ENCODE data around the gene MUC16. TPM values are rescaled to one million over a fixed set of nuclear protein-coding genes. Genes with fewer than 3 reads are reported as not detected.

Gene MUC16
- total and polyA plus RNA-seq, 2 of the 13 experiments (the other 11 are each of a cell fraction or from before 2014, with no cell fraction given): not detected

DNA sequence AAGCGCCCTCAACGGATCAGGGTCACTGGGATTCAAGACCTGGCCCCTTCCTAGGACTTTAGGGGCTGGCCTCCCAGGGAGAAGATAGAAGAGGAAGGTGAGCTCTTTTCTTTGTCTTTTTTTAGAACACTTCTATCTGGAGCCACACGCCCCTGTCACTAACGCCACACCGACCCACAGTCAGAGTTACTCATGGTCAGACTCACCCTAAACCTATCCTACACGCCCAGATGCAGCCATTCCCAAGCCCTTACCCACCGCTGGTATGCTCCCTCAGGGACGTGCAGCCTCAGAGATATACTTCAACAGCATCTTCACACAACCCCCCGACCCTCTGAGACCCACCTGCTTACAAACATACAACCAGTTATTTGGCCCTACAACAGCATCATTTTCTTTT, 29.9 kb upstream of the MUC16 start (continued):
- TF ChIP-seq, protein P1, sequence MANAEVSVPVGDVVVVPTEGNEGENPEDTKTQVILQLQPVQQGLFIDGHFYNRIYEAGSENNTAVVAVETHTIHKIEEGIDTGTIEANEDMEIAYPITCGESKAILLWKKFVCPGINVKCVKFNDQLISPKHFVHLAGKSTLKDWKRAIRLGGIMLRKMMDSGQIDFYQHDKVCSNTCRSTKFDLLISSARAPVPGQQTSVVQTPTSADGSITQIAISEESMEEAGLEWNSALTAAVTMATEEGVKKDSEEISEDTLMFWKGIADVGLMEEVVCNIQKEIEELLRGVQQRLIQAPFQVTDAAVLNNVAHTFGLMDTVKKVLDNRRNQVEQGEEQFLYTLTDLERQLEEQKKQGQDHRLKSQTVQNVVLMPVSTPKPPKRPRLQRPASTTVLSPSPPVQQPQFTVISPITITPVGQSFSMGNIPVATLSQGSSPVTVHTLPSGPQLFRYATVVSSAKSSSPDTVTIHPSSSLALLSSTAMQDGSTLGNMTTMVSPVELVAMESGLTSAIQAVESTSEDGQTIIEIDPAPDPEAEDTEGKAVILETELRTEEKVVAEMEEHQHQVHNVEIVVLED (CRISPR knock-in tag; IDR thresholded peaks at IDR 0.05; ENCODE audit: borderline replicate concordance): no peak
- TF ChIP-seq RBFOX2 (IDR thresholded peaks at IDR 0.05; ENCODE audit: low read depth, low read length): no peak
- TF ChIP-seq ZNF446 (CRISPR knock-in tag; IDR thresholded peaks at IDR 0.05): no peak
- no peak for TF ChIP-seq ZNF558 (CRISPR knock-in tag; IDR thresholded peaks at IDR 0.05; ENCODE audit: borderline replicate concordance)
- no peak for TF ChIP-seq FOXM1 (CRISPR knock-in tag; IDR thresholded peaks at IDR 0.05)
- TF ChIP-seq NFE2L2 (IDR thresholded peaks at IDR 0.05; ENCODE audit: low read length): no peak
- no peak for TF ChIP-seq EED (CRISPR knock-in tag; IDR thresholded peaks at IDR 0.05)
- TF ChIP-seq ZNF75D (CRISPR knock-in tag; IDR thresholded peaks at IDR 0.05; ENCODE audit: borderline replicate concordance): no peak

DNA sequence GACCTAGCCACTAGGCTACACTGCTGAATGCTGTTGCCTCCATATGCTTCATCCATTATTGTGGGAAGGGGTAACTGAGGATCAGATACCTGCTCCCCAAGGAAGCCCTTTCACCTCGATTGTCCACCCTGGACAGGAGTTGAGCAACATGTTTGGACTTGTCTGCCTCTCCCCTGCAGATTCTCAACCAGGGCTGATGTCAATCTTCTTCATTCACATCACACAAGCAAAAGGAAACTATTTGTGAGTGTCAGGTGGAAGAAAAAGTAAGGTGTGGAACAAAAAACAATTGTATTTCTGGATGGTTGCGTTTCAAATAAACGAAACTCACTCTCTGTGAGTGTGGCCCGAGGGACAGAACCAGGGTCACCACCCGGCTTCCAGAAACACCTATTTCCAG, 29.5 kb upstream of the MUC16 start:
- Histone ChIP-seq H3K27ac (ENCODE audit: extremely low read length, insufficient read depth, low read length) (no peak overlapping the region), H3K79me2 (ENCODE audit: insufficient read depth, low read length) (no peaks in the 10 kb centered on the region), H3K9me3 (ENCODE audit: low read length) (no peaks in the 10 kb centered on the region), H3K4me2 (ENCODE audit: low read depth, low read length) (peak overlapping the region; percentile 8; the same call in 1 of the 2 replicates), H2AFZ (ENCODE audit: low read length) (peak overlapping the region; percentile 73), H3K9ac (ENCODE audit: insufficient read depth, low read depth, low read length) (no peak overlapping the region), H3K27me3 (ENCODE audit: control insufficient read depth in 1 of 2, insufficient read depth in 2 of 2, low read length in 2 of 2) (no peaks in the 10 kb centered on the region), H3K4me3 (replicated peaks in 1 of 3; ENCODE audit: insufficient read depth in 1 of 3, low read depth in 2 of 3, low read length in 3 of 3) (no peak overlapping the region), H3K36me3 (replicated peaks in 1 of 2; ENCODE audit: control insufficient read depth in 1 of 2, insufficient read depth in 2 of 2, low read length in 2 of 2) (no peaks in the 10 kb centered on the region), H4K20me1 (ENCODE audit: insufficient read depth, low read length) (no peaks in the 10 kb centered on the region), H3K4me1 (ENCODE audit: insufficient read depth, low read length) (peaks cover 6% of the 10 kb centered on the region; the same call in 1 of the 2 replicates)
- DNase-seq (ENCODE audit: low spot score) (no peak), ATAC-seq (no peak), FAIRE-seq (no peak)
- WGBS (ENCODE audit: low lambda C conversion rate): 4% methylated on average over 5 of the region's 5 CpGs
- CTCF ChIA-PET (ENCODE audit: low intra/inter-chr PET ratio, low total read pairs): no interaction called here
- intact Hi-C loops (cut with micrococcal nuclease; ENCODE audit: unreplicated experiment): no loop called here
- no TSS peak for BruUV-seq (replicated peaks)
- POLR2A ChIA-PET: no interaction called here
- TF ChIP-seq ZNF772 (CRISPR knock-in tag; IDR thresholded peaks at IDR 0.05) (no peak), ZNF10 (CRISPR knock-in tag; IDR thresholded peaks at IDR 0.05; ENCODE audit: borderline replicate concordance, low read depth) (no peak), TP53 (CRISPR knock-in tag; conservative IDR thresholded peaks at IDR 0.05) (peak; percentile 91)
- in situ Hi-C loops (cut with HindIII; ENCODE audit: extremely low pct_ligation_motif_present, low pct_unique_long_range_greater_than_20kb): no loop called here
